ENCODE results near the gene SOX8.

GRCh38 chr16:983044-984030 is 1.8 kb downstream of the SOX8 start:
- TF ChIP-seq POLR2A (IDR thresholded peaks at IDR 0.05; ENCODE audit: low read depth, low read length) (no peak), POLR2AphosphoS5 (IDR thresholded peaks at IDR 0.05; ENCODE audit: low read depth, low read length) (no peak), TAF1 (IDR thresholded peaks at IDR 0.05; ENCODE audit: low read depth, low read length) (no peak), SPI1 (IDR thresholded peaks at IDR 0.05; ENCODE audit: low read depth, low read length) (no peak)

Data from GM12891 (cell line).